ENCODE measurements around the gene NELL1.

Gene NELL1

GRCh38 chr11:20991471-20991870 is 322.1 kb downstream of the NELL1 start:
- no peak for DNase-seq

- no peak for DNase-seq
Observed at GRCh38 chr11:21007297-21007696, 337.9 kb downstream of the NELL1 start.

- DNase-seq, result no peak
Observed at GRCh38 chr11:21018248-21018647, 348.9 kb downstream of the NELL1 start.

GRCh38 chr11:21026685-21027084 is 357.3 kb downstream of the NELL1 start:
- DNase-seq, result no peak

- DNase-seq, result no peak
Observed at GRCh38 chr11:21037850-21038249, 368.5 kb downstream of the NELL1 start.

GRCh38 chr11:21038801-21039200 is 369.4 kb downstream of the NELL1 start:
- no peak for DNase-seq

- DNase-seq, result no peak
Observed at GRCh38 chr11:21040630-21041029, 371.2 kb downstream of the NELL1 start.

- no peak for DNase-seq
Observed at GRCh38 chr11:21048626-21049025, 379.2 kb downstream of the NELL1 start.

- DNase-seq, result no peak
Observed at GRCh38 chr11:21053466-21053865, 384.1 kb downstream of the NELL1 start.

- DNase-seq, result no peak
Observed at GRCh38 chr11:21056644-21057043, 387.3 kb downstream of the NELL1 start.

GRCh38 chr11:21059879-21060278 is 390.5 kb downstream of the NELL1 start:
- DNase-seq, result no peak

- no peak for DNase-seq
Observed at GRCh38 chr11:21066030-21066429, 396.6 kb downstream of the NELL1 start.

GRCh38 chr11:21068886-21069285 is 399.5 kb downstream of the NELL1 start:
- DNase-seq, result no peak

- no peak for DNase-seq
Observed at GRCh38 chr11:21069909-21070308, 400.5 kb downstream of the NELL1 start.

GRCh38 chr11:21072558-21072957 is 403.2 kb downstream of the NELL1 start:
- no peak for DNase-seq

GRCh38 chr11:21082853-21083252 is 413.5 kb downstream of the NELL1 start:
- no peak for DNase-seq

GRCh38 chr11:21088930-21089329 is 419.5 kb downstream of the NELL1 start:
- no peak for DNase-seq

- no peak for DNase-seq
Observed at GRCh38 chr11:21104641-21105040, 435.3 kb downstream of the NELL1 start.

- DNase-seq, result no peak
Observed at GRCh38 chr11:21105196-21105917, 436.0 kb downstream of the NELL1 start.

GRCh38 chr11:21109341-21109740 is 440.0 kb downstream of the NELL1 start:
- no peak for DNase-seq

GRCh38 chr11:21110415-21110814 is 441.0 kb downstream of the NELL1 start:
- DNase-seq, result no peak

- DNase-seq, result no peak
Observed at GRCh38 chr11:21113876-21114275, 444.5 kb downstream of the NELL1 start.

- DNase-seq, result no peak
Observed at GRCh38 chr11:21116009-21116408, 446.6 kb downstream of the NELL1 start.

GRCh38 chr11:21119411-21119810 is 450.0 kb downstream of the NELL1 start:
- DNase-seq, result no peak

GRCh38 chr11:21121991-21122390 is 452.6 kb downstream of the NELL1 start:
- no peak for DNase-seq
